ENCODE results near the gene VWA3A. TPM values are rescaled to one million over a fixed set of nuclear protein-coding genes. Genes with fewer than 3 reads are reported as not detected.

The VWA3A gene
- total and polyA plus RNA-seq, 12 donors = 0.01 to 1.1 (median 0.28) TPM; not detected in 1

GRCh38 chr16:22081050-22081449, 11.3 kb upstream of the VWA3A start:
- H3K27ac ChIP-seq = no peak overlapping the region
- intact Hi-C loops (cut with DNase I) = no loop called here
- ATAC-seq (no peak), DNase-seq (no peak)
- no peaks in the 10 kb centered on the region for H3K9me3 ChIP-seq
- H3K4me3 ChIP-seq = no peak overlapping the region
- no peaks in the 10 kb centered on the region for H3K27me3 ChIP-seq
- WGBS, 2 donors = 91 to 93% methylated on average over 3 of the region's 3 CpGs
- H3K36me3 ChIP-seq = peaks cover 0 to 51% (median 5%) of the 10 kb centered on the region in 9 donors
- H3K4me1 ChIP-seq = peaks cover 0 to 6% (median 0%) of the 10 kb centered on the region in 9 donors
- no peak for TF ChIP-seq CTCF (IDR thresholded peaks at IDR 0.05)

- H3K36me3 ChIP-seq = peaks cover 0 to 36% (median 6%) of the 10 kb centered on the region in 9 donors
- ATAC-seq (no peak), DNase-seq (no peak)
- H3K4me1 ChIP-seq = peaks cover 0 to 11% (median 0%) of the 10 kb centered on the region in 9 donors
- no peaks in the 10 kb centered on the region for H3K9me3 ChIP-seq
- intact Hi-C loops (cut with DNase I) = no loop called here
- no peak overlapping the region for H3K27ac ChIP-seq
- H3K27me3 ChIP-seq = no peaks in the 10 kb centered on the region
- 98 to 100% methylated on average over 1 of the region's 1 CpG for WGBS, 2 donors
- no peak overlapping the region for H3K4me3 ChIP-seq
- no peak for TF ChIP-seq CTCF (IDR thresholded peaks at IDR 0.05)
These were observed 5.9 kb upstream of the VWA3A start for GRCh38 chr16:22086440-22086839.

GRCh38 chr16:22088642-22089041, 3.7 kb upstream of the VWA3A start:
- Histone ChIP-seq H3K4me3 (no peak overlapping the region), H3K4me1 (peaks cover 0 to 26% (median 6%) of the 10 kb centered on the region in 9 donors), H3K27ac (peak overlapping the region in 2 of 10 donors; percentile 11 to 30), H3K9me3 (no peaks in the 10 kb centered on the region), H3K27me3 (no peaks in the 10 kb centered on the region), H3K36me3 (peaks cover 0 to 22% (median 6%) of the 10 kb centered on the region in 9 donors)
- intact Hi-C loops (cut with DNase I) = no loop called here
- no peak for DNase-seq
- peak in 3 of 8 donors; percentile 52 to 68 (median 61) for ATAC-seq
- TF ChIP-seq CTCF (IDR thresholded peaks at IDR 0.05) = no peak
- 51 to 67% methylated on average over 1 of the region's 1 CpG for WGBS, 2 donors

GRCh38 chr16:22089910-22090309, 2.4 kb upstream of the VWA3A start:
- WGBS, 2 donors = 66 to 68% methylated on average over 4 of the region's 4 CpGs
- no peaks in the 10 kb centered on the region for H3K27me3 ChIP-seq
- no peaks in the 10 kb centered on the region for H3K9me3 ChIP-seq
- no peak overlapping the region for H3K27ac ChIP-seq
- H3K4me3 ChIP-seq = no peak overlapping the region
- ATAC-seq (peak in 3 of 8 donors; percentile 33 to 59 (median 44)), DNase-seq (no peak)
- intact Hi-C loops (cut with DNase I) = loop anchor here in 3 of 10 donors (5.0 to 10.0 kb wide), 3 partner anchors 93 to 97 kb away; no protein-coding TSS in a partner anchor
- TF ChIP-seq CTCF (IDR thresholded peaks at IDR 0.05) = no peak
- H3K4me1 ChIP-seq = peaks cover 0 to 28% (median 6%) of the 10 kb centered on the region in 9 donors
- peaks cover 0 to 22% (median 6%) of the 10 kb centered on the region in 9 donors for H3K36me3 ChIP-seq
